ENCODE results near the gene ME3. TPM values are rescaled to one million over a fixed set of nuclear protein-coding genes. Genes with fewer than 3 reads are reported as not detected.

ME3 gene
- total RNA-seq, 1 donor from 2014 or later = 9.7 TPM

DNA sequence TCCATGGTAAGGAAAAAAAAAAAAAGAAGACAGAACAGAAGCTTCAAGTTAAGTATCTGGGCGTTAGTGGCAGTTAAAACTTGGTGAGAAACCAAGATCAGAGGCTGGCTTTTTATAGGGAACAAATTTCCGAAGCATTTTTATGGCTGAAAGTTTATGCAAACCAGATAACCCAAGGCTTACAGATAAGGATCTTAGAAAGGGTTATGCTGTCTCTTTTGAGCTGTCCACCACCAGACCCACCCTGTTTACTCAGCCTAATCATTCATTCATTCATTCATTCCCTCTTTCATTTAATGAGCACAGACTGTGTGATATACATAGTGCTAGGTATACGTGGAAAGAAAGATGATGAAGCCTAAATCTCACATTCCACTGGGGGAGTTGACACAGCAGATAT is 89.5 kb downstream of the ME3 start:
- H3K4me1 Mint-ChIP-seq (ENCODE audit: unreplicated experiment) = peaks cover 14% of the 10 kb centered on the region

DNA sequence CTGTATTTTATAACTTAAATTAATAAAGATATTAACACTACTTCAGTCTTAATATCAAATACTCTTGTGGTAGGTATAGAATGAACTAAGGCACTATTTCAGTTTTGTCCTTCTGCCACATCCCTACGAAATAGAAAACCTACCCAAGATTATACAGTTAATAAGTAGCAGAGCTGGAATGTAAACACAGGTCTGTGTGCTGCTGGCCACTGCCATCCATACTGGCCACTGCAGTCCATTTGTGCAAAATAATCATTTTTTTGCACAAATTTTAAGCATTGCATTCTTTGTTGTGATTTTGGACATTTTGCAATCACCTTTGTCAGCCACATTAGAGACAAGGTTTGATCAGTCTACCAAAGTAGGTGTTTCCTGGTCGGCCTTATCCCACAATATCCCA is 91.9 kb downstream of the ME3 start:
- no peak overlapping the region for H3K27ac Mint-ChIP-seq

More for the DNA sequence above, 89.5 kb downstream of the ME3 start:
- TF ChIP-seq, protein P1, sequence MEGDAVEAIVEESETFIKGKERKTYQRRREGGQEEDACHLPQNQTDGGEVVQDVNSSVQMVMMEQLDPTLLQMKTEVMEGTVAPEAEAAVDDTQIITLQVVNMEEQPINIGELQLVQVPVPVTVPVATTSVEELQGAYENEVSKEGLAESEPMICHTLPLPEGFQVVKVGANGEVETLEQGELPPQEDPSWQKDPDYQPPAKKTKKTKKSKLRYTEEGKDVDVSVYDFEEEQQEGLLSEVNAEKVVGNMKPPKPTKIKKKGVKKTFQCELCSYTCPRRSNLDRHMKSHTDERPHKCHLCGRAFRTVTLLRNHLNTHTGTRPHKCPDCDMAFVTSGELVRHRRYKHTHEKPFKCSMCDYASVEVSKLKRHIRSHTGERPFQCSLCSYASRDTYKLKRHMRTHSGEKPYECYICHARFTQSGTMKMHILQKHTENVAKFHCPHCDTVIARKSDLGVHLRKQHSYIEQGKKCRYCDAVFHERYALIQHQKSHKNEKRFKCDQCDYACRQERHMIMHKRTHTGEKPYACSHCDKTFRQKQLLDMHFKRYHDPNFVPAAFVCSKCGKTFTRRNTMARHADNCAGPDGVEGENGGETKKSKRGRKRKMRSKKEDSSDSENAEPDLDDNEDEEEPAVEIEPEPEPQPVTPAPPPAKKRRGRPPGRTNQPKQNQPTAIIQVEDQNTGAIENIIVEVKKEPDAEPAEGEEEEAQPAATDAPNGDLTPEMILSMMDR (conservative IDR thresholded peaks at IDR 0.05) = no peak
- H3K27me3 Mint-ChIP-seq = no peaks in the 10 kb centered on the region
- no peaks in the 10 kb centered on the region for H3K9me3 Mint-ChIP-seq
- no peak overlapping the region for H3K27ac Mint-ChIP-seq
- no peaks in the 10 kb centered on the region for H3K36me3 Mint-ChIP-seq
- no peak for DNase-seq (ENCODE audit: extremely low spot score, unreplicated experiment)
- no peak overlapping the region for H3K4me3 Mint-ChIP-seq

DNA sequence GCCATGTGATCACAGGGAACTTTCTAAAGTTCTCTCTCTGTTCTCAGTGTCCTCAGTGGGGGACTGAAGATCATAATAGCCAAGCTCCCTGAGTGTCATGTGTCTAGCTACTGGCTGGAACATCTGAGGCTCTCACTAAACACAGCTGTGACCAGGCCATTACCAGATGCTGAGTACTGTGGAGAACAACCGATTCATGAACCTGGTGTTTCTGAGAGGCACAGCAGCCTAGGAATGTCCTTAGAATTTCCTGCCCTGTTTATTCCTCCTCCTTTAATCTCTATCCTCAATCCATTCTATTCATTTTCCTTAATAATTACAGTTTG is 93.0 kb downstream of the ME3 start:
- TF ChIP-seq, protein P1 (conservative IDR thresholded peaks at IDR 0.05) = no peak
- Mint-ChIP-seq H3K36me3 (no peaks in the 10 kb centered on the region), H3K4me3 (no peak overlapping the region), H3K9me3 (no peaks in the 10 kb centered on the region), H3K27ac (no peak overlapping the region), H3K4me1 (ENCODE audit: unreplicated experiment) (peaks cover 22% of the 10 kb centered on the region), H3K27me3 (no peaks in the 10 kb centered on the region)
- DNase-seq (ENCODE audit: extremely low spot score, unreplicated experiment) = no peak

More for the DNA sequence above, 91.9 kb downstream of the ME3 start:
- H3K27me3 Mint-ChIP-seq = no peaks in the 10 kb centered on the region
- H3K36me3 Mint-ChIP-seq = no peaks in the 10 kb centered on the region
- TF ChIP-seq, protein P1 (conservative IDR thresholded peaks at IDR 0.05) = no peak
- H3K4me1 Mint-ChIP-seq (ENCODE audit: unreplicated experiment) = peaks cover 20% of the 10 kb centered on the region
- H3K4me3 Mint-ChIP-seq = no peak overlapping the region
- H3K9me3 Mint-ChIP-seq = no peaks in the 10 kb centered on the region
- DNase-seq (ENCODE audit: extremely low spot score, unreplicated experiment) = no peak

GRCh38 chr11:86578727-86579405 is 93.5 kb downstream of the ME3 start:
- TF ChIP-seq, protein P1 (conservative IDR thresholded peaks at IDR 0.05) = no peak
- no peak for DNase-seq (ENCODE audit: extremely low spot score, unreplicated experiment)
- H3K4me3 Mint-ChIP-seq = no peak overlapping the region
- H3K36me3 Mint-ChIP-seq = no peaks in the 10 kb centered on the region
- H3K27me3 Mint-ChIP-seq = no peaks in the 10 kb centered on the region
- H3K27ac Mint-ChIP-seq = no peak overlapping the region
- peaks cover 24% of the 10 kb centered on the region for H3K4me1 Mint-ChIP-seq (ENCODE audit: unreplicated experiment)
- H3K9me3 Mint-ChIP-seq = no peaks in the 10 kb centered on the region

- TF ChIP-seq, protein P1 (conservative IDR thresholded peaks at IDR 0.05) = no peak
- H3K4me1 Mint-ChIP-seq (ENCODE audit: unreplicated experiment) = peaks cover 24% of the 10 kb centered on the region
- no peaks in the 10 kb centered on the region for H3K27me3 Mint-ChIP-seq
- H3K27ac Mint-ChIP-seq = no peak overlapping the region
- no peak overlapping the region for H3K4me3 Mint-ChIP-seq
- no peak for DNase-seq (ENCODE audit: extremely low spot score, unreplicated experiment)
- no peaks in the 10 kb centered on the region for H3K36me3 Mint-ChIP-seq
- no peaks in the 10 kb centered on the region for H3K9me3 Mint-ChIP-seq
These were observed 94.5 kb downstream of the ME3 start for GRCh38 chr11:86577644-86578636.

Data from type B pancreatic cell (in vitro differentiated cells).